GM18861 (cell line): ENCODE measurements around the gene IFI16.
"Not testable (repeated sequence)": the region's sequence is repeated elsewhere in the genome, so short reads cannot be mapped to it uniquely, and the experiment has no call there.

Source experiments
- ATAC-seq: cut with Tn5 transposase; IDR thresholded peaks from one replicate; pipeline ENCODE4 v1.9.1; 2021; ENCODE audit not compliant: unreplicated experiment

The IFI16 gene

GRCh38 chr1:159006210-159006807, 3.4 kb upstream of the IFI16 start:
- ATAC-seq = not testable (repeated sequence)

- no peak for ATAC-seq
Measured at GRCh38 chr1:159007726-159008125, 2.0 kb upstream of the IFI16 start.

- peak; percentile 82 for ATAC-seq
Measured at GRCh38 chr1:159008744-159009188, 941 bp upstream of the IFI16 start.

GRCh38 chr1:159009287-159009686, 420 bp upstream of the IFI16 start:
- ATAC-seq = no peak

- no peak for ATAC-seq
Measured at GRCh38 chr1:159010391-159010790, 684 bp downstream of the IFI16 start.

DNA sequence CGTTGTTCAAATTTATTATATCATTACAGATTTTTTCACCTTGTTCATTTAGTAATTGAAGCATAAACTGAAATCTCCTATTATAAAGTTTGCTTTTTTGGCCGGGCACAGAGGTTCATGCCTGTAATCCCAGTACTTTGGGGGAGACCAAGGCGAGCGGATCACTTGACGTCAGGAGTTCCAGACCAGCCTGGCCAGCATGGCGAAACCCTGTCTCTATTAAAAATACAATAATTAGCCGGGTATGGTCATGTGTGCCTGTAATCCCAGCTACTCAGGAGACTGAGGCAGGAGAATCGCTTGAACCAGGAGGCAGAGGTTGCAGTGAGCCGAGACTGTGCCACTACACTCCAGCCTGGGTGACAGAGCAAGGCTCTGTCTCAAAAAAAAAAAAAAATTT, 1.3 kb downstream of the IFI16 start:
- not testable (repeated sequence) for ATAC-seq

- no peak for ATAC-seq
Measured at GRCh38 chr1:159011751-159012150, 2.0 kb downstream of the IFI16 start.

DNA sequence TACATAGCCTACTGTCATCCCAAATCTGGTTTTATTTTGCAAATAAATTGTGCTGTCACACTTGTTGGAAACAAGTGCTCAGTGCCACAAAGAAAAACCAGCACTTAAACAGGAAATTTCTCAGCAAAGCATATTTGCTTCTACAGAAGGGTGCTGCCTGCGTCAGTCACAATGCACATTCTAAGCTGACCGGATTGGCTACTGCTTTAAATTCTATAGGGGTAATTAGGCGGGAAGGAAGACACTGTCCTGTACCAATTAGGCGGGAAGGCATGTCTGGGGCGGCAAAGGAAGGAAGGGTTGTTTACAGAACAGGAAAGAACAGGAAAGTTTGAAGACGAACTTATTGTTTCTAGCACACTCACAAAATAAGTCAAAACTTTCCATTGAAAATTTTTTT, 2.8 kb downstream of the IFI16 start:
- no peak for ATAC-seq

GRCh38 chr1:159014003-159014571, 4.4 kb downstream of the IFI16 start:
- no peak for ATAC-seq

DNA sequence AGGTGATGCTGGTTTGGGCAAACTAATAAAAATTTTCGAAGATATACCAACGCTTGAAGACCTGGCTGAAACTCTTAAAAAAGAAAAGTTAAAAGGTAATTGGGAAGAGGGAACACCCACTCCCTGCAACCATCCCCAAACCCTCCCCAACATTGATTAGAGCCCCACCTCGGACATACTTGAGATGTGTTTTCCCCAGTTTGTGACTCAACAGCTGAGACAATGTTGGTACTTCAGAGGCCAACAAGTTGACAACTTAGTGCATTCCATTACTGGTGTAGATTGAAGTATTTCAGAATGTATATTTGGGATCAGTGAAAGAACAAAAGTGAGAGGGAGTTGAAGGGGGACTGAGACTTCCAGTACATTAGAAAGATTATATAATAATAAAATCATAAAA, 5.1 kb downstream of the IFI16 start:
- no peak for ATAC-seq

- ATAC-seq = peak; percentile 95
Measured at GRCh38 chr1:159015440-159015909, 5.8 kb downstream of the IFI16 start.

DNA sequence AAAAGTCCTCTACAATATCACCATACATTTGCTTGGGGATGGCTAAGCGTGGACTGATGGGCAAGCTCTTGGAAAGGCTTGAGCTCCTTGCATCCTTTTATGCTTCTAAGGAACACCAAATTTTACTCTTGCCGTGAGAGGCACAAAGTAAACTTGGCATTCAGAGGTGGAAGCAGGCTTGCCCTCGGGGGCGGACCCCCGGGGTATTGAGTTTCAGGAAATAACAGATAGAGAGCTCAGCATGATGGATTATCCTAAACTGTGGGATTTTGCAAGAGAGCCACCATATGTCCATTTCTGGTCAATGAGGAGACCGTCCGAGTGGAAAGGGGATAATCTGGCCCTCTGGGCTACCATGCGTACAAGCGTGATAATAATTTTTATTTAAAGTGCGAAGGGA, 14.0 kb downstream of the IFI16 start:
- ATAC-seq = no peak

- no peak for ATAC-seq
Measured at GRCh38 chr1:159025043-159025442, 15.3 kb downstream of the IFI16 start.

DNA sequence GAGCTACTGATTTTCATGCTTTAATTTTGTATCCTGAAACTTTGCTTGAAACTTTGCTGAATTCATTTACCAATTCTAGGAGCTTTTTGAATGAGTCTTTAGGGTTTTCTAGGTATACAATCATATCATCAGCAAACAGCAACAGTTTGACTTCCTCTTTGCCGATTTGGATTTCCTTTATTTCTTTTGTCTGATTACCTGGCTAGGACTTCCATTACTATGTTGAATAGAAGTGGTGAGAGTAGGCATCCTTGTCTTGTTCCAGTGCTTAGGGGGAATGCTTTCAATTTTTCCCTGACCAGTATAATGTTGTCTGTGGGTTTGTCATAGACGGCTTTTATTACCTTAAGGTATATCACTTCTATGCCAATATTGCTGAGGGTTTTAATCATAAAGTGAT, 17.1 kb downstream of the IFI16 start:
- ATAC-seq = not testable (repeated sequence)

- ATAC-seq = no peak
Measured at GRCh38 chr1:159030311-159030710, 20.6 kb downstream of the IFI16 start.

GRCh38 chr1:159030877-159031447, 21.3 kb downstream of the IFI16 start:
- no peak for ATAC-seq

GRCh38 chr1:159040206-159040605, 30.5 kb downstream of the IFI16 start:
- no peak for ATAC-seq

GRCh38 chr1:159040893-159041724, 31.4 kb downstream of the IFI16 start:
- no peak for ATAC-seq

DNA sequence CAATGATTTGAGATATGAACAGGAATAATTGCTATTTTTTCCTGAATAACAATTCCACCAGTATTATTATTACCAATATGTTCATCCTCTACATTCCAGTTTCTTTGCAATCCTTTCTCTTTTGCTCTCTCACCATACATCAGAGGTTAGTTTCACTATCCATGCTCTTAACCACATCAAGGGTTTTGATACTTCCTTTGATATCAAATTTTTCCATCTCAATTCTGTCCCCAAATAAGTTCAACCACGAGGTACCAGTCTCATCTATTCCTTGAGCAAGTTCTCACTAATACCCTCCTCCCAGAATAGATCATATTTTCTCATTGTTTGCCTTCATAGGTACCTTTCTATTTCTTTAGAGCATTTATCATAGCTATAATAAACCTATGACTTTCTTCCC, 36.8 kb downstream of the IFI16 start:
- ATAC-seq = not testable (repeated sequence)

GRCh38 chr1:159051436-159051835, 41.7 kb downstream of the IFI16 start:
- no peak for ATAC-seq

DNA sequence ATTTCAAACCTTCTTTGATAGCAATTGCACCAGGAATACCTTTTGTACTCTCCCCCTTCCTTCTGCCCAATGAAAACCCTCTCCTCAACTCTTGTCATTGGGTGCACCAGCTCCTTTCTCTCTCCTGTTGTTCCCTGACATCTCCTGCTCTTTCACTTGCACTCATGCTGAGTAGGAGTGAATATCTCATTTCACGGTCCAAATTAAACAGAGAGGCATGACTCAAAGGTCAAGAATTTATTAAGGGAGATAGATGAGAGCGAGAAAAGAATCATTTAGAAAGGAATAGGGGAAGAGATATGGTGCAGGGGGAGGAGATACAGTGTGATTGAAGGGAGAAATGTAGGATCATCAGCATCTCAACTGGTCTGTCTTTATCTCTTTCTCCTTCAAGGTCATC, 44.7 kb downstream of the IFI16 start:
- no peak for ATAC-seq

- ATAC-seq = no peak
Measured at GRCh38 chr1:159055181-159055641, 45.5 kb downstream of the IFI16 start.
